ENCODE results near the gene DTX1.

DTX1 gene

DNA sequence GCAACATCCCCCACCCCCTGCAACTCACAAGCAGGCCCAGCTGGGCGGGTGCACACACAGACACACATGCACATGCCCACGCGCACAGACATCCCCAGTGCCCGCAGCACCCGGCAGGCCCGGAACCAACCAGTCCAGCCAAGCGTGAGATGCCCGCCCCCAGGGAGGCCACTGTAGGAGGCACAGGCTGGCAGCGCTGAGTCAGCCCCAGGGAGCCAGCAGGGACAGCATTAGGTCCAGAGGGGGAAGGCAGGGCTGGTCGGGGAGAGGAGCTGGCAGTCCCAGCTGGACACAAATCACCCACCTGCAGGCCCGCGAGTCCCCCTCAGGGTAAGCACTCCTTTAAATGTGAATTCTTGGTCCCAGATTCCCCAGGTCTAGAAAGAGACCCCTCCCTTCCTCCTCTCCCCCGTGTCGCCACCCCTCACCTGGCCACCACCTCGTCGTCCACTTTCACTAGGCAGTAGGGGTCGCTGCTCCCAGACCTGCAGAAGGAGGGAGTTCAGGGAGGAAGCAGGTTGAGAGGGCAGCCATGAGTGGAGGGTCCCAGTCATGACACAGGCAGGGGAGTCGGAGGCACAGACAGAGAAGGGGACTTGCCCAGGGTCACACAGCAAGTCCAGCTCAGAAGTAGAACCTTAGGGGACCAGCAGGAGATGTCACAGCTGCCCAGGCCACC is 74.1 kb downstream of the DTX1 start:
- 84% methylated on average over 11 of the region's 18 CpGs for WGBS (ENCODE audit: insufficient coverage)
- Histone ChIP-seq H3K4me1 (ENCODE audit: control extremely low read depth in 1 of 4, control insufficient read depth in 4 of 4, insufficient read depth in 4 of 4, low read length in 3 of 4) (peaks cover 0 to 17% (median 10%) of the 10 kb centered on the region in 4 experiments), H3K27me3 (replicated peaks in 2 of 5; ENCODE audit: control insufficient read depth in 4 of 5, insufficient read depth in 5 of 5, low read length in 4 of 5) (peaks cover 0 to 10% (median 2%) of the 10 kb centered on the region in 5 experiments), H3K27ac (ENCODE audit: insufficient read depth in 1 of 2, low read depth in 1 of 2, low read length in 2 of 2, poor library complexity in 1 of 2, severe bottlenecking in 2 of 2) (no peak overlapping the region), H3K36me3 (ENCODE audit: control insufficient read depth in 4 of 4, insufficient read depth in 4 of 4, low read length in 3 of 4) (no peaks in the 10 kb centered on the region), H3K9me3 (ENCODE audit: control extremely low read depth in 1 of 5, control insufficient read depth in 4 of 5, insufficient read depth in 2 of 5, low read depth in 1 of 5, low read length in 4 of 5) (no peaks in the 10 kb centered on the region), H3K4me3 (ENCODE audit: control insufficient read depth in 1 of 7, extremely low read depth in 1 of 7, insufficient read depth in 4 of 7, low read depth in 2 of 7, low read length in 6 of 7) (no peak overlapping the region)
- ChIA-PET POLR2A (interaction anchor here (0.7 kb wide), 1 partner anchor 28 kb away, joined by 3 read pairs; no protein-coding TSS in a partner anchor), CTCF (interaction anchor here (0.9 to 3.1 kb wide), 7 partner anchors 10 to 31 kb away, joined by 3 to 19 read pairs (median 3); no protein-coding TSS in a partner anchor)
- DNase-seq = no peak

DNA sequence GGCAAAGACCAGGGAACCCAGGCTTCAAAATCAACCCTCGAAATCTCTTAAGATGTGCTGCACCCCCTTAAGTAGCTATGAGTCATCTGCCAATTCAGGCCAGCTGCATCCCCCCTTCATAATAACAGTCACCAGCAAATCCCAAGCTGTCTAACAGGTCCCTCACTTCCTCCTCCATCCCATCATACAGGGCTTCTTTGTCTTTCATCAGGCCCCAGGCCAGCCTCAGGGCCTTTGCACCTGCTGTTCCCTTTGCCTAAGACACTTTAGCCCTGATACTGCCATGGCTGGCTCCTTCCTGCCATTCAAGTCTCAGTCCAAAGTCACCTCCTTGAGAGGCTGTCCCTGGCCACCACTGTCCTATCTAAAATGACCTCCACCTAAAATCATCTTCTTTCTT is 75.0 kb downstream of the DTX1 start:
- POLR2A ChIA-PET = no interaction called here
- DNase-seq = peak; percentile 25 to 76 (median 64)

DNA sequence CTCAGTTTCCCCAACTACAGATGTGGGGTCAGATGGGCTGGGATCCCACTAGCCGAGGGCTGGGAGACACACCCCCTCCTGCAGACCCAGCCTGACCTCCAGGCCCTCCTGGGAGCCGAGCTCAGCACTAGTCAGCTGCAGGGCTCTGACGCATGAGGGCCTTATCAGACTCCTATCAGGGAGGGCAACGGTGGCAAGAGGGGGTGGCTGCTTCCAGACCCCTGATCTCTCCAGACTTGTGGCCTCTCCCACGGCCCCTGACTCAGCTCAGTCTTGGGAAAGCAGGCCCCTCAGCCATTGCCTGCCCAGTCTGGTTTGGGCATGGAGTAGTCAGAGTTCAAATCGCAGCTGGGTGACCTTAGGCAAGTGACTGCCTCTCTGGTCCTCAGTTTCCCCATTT is 76.5 kb downstream of the DTX1 start:
- POLR2A ChIA-PET = no interaction called here
- CTCF ChIA-PET = interaction anchor here (1.1 to 11.0 kb wide), 5 partner anchors 14 to 84 kb away, joined by 4 to 149 read pairs (median 22); partner anchors contain the start of gene CFAP73
- peaks cover 3 to 27% (median 19%) of the 10 kb centered on the region in 4 experiments for H3K4me1 ChIP-seq (ENCODE audit: control extremely low read depth in 1 of 4, control insufficient read depth in 4 of 4, insufficient read depth in 4 of 4, low read length in 3 of 4)

More for the DNA sequence above, 75.0 kb downstream of the DTX1 start:
- Histone ChIP-seq H3K27me3 (replicated peaks in 2 of 5; ENCODE audit: control insufficient read depth in 4 of 5, insufficient read depth in 5 of 5, low read length in 4 of 5) (peaks cover 0 to 10% (median 2%) of the 10 kb centered on the region in 5 experiments), H3K4me1 (ENCODE audit: control extremely low read depth in 1 of 4, control insufficient read depth in 4 of 4, insufficient read depth in 4 of 4, low read length in 3 of 4) (peaks cover 3 to 26% (median 19%) of the 10 kb centered on the region in 4 experiments), H3K9me3 (ENCODE audit: control extremely low read depth in 1 of 5, control insufficient read depth in 4 of 5, insufficient read depth in 2 of 5, low read depth in 1 of 5, low read length in 4 of 5) (no peaks in the 10 kb centered on the region), H3K27ac (ENCODE audit: insufficient read depth in 1 of 2, low read depth in 1 of 2, low read length in 2 of 2, poor library complexity in 1 of 2, severe bottlenecking in 2 of 2) (no peak overlapping the region), H3K4me3 (ENCODE audit: control insufficient read depth in 1 of 7, extremely low read depth in 1 of 7, insufficient read depth in 4 of 7, low read depth in 2 of 7, low read length in 6 of 7) (no peak overlapping the region), H3K36me3 (ENCODE audit: control insufficient read depth in 4 of 4, insufficient read depth in 4 of 4, low read length in 3 of 4) (no peaks in the 10 kb centered on the region)
- 67% methylated on average over 1 of the region's 1 CpG for WGBS (ENCODE audit: insufficient coverage)
- CTCF ChIA-PET = interaction anchor here (0.9 to 3.1 kb wide), 5 partner anchors 11 to 25 kb away, joined by 3 to 19 read pairs (median 4); no protein-coding TSS in a partner anchor

DNA sequence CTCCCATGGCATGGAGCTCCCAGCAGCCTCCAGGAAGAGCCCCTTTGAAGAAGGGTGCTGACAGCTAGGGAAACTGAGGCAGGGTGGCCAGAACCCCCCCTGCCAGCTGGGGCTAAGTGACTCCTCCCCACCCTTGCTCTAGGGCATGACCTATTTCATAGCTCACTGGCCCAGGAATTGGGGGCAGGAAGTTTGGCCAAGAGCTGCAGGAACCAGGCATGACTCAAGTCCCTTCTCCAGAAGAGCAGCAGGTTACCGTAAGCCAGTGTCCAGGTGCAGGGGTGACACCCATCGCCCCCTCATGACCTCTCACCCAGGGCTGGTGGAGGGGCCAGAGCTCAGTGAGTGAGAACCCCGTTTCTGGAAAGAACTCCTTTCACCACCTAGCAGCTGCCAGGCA is 77.1 kb downstream of the DTX1 start:
- ChIA-PET CTCF (interaction anchor here (1.1 to 11.0 kb wide), 8 partner anchors 9 to 85 kb away, joined by 4 to 149 read pairs (median 5); partner anchors contain the start of gene CFAP73), POLR2A (no interaction called here)

More for the DNA sequence above, 76.5 kb downstream of the DTX1 start:
- Histone ChIP-seq H3K27ac (ENCODE audit: insufficient read depth in 1 of 2, low read depth in 1 of 2, low read length in 2 of 2, poor library complexity in 1 of 2, severe bottlenecking in 2 of 2) (no peak overlapping the region), H3K27me3 (replicated peaks in 2 of 5; ENCODE audit: control insufficient read depth in 4 of 5, insufficient read depth in 5 of 5, low read length in 4 of 5) (peaks cover 0 to 10% (median 2%) of the 10 kb centered on the region in 5 experiments), H3K36me3 (ENCODE audit: control insufficient read depth in 4 of 4, insufficient read depth in 4 of 4, low read length in 3 of 4) (no peaks in the 10 kb centered on the region), H3K4me3 (ENCODE audit: control insufficient read depth in 1 of 7, extremely low read depth in 1 of 7, insufficient read depth in 4 of 7, low read depth in 2 of 7, low read length in 6 of 7) (no peak overlapping the region), H3K9me3 (ENCODE audit: control extremely low read depth in 1 of 5, control insufficient read depth in 4 of 5, insufficient read depth in 2 of 5, low read depth in 1 of 5, low read length in 4 of 5) (no peaks in the 10 kb centered on the region)
- DNase-seq = no peak
- WGBS (ENCODE audit: insufficient coverage) = 92% methylated on average over 6 of the region's 6 CpGs

GRCh38 chr12:113134071-113134470 is 77.5 kb downstream of the DTX1 start:
- WGBS (ENCODE audit: insufficient coverage) = 100% methylated on average over 1 of the region's 2 CpGs
- Histone ChIP-seq H3K4me1 (ENCODE audit: control extremely low read depth in 1 of 4, control insufficient read depth in 4 of 4, insufficient read depth in 4 of 4, low read length in 3 of 4) (peaks cover 3 to 27% (median 19%) of the 10 kb centered on the region in 4 experiments), H3K4me3 (ENCODE audit: control insufficient read depth in 1 of 7, extremely low read depth in 1 of 7, insufficient read depth in 4 of 7, low read depth in 2 of 7, low read length in 6 of 7) (no peak overlapping the region), H3K36me3 (ENCODE audit: control insufficient read depth in 4 of 4, insufficient read depth in 4 of 4, low read length in 3 of 4) (no peaks in the 10 kb centered on the region), H3K9me3 (ENCODE audit: control extremely low read depth in 1 of 5, control insufficient read depth in 4 of 5, insufficient read depth in 2 of 5, low read depth in 1 of 5, low read length in 4 of 5) (no peaks in the 10 kb centered on the region), H3K27ac (ENCODE audit: insufficient read depth in 1 of 2, low read depth in 1 of 2, low read length in 2 of 2, poor library complexity in 1 of 2, severe bottlenecking in 2 of 2) (no peak overlapping the region), H3K27me3 (replicated peaks in 2 of 5; ENCODE audit: control insufficient read depth in 4 of 5, insufficient read depth in 5 of 5, low read length in 4 of 5) (peaks cover 0 to 10% (median 2%) of the 10 kb centered on the region in 5 experiments)
- DNase-seq = no peak
- CTCF ChIA-PET = interaction anchor here (1.1 to 11.0 kb wide), 8 partner anchors 9 to 46 kb away, joined by 3 to 149 read pairs (median 4); partner anchors contain the start of gene CFAP73
- POLR2A ChIA-PET = no interaction called here

More for the DNA sequence above, 77.1 kb downstream of the DTX1 start:
- peaks cover 3 to 27% (median 19%) of the 10 kb centered on the region in 4 experiments for H3K4me1 ChIP-seq (ENCODE audit: control extremely low read depth in 1 of 4, control insufficient read depth in 4 of 4, insufficient read depth in 4 of 4, low read length in 3 of 4)
- no peak for DNase-seq
- no peak overlapping the region for H3K27ac ChIP-seq (ENCODE audit: insufficient read depth in 1 of 2, low read depth in 1 of 2, low read length in 2 of 2, poor library complexity in 1 of 2, severe bottlenecking in 2 of 2)
- H3K27me3 ChIP-seq (replicated peaks in 2 of 5; ENCODE audit: control insufficient read depth in 4 of 5, insufficient read depth in 5 of 5, low read length in 4 of 5) = peaks cover 0 to 10% (median 2%) of the 10 kb centered on the region in 5 experiments
- WGBS (ENCODE audit: insufficient coverage) = 82% methylated on average over 3 of the region's 3 CpGs
- H3K9me3 ChIP-seq (ENCODE audit: control extremely low read depth in 1 of 5, control insufficient read depth in 4 of 5, insufficient read depth in 2 of 5, low read depth in 1 of 5, low read length in 4 of 5) = no peaks in the 10 kb centered on the region
- no peaks in the 10 kb centered on the region for H3K36me3 ChIP-seq (ENCODE audit: control insufficient read depth in 4 of 4, insufficient read depth in 4 of 4, low read length in 3 of 4)
- no peak overlapping the region for H3K4me3 ChIP-seq (ENCODE audit: control insufficient read depth in 1 of 7, extremely low read depth in 1 of 7, insufficient read depth in 4 of 7, low read depth in 2 of 7, low read length in 6 of 7)

- no peaks in the 10 kb centered on the region for H3K9me3 ChIP-seq (ENCODE audit: control extremely low read depth in 1 of 5, control insufficient read depth in 4 of 5, insufficient read depth in 2 of 5, low read depth in 1 of 5, low read length in 4 of 5)
- H3K27ac ChIP-seq (ENCODE audit: insufficient read depth in 1 of 2, low read depth in 1 of 2, low read length in 2 of 2, poor library complexity in 1 of 2, severe bottlenecking in 2 of 2) = no peak overlapping the region
- POLR2A ChIA-PET = no interaction called here
- no peak overlapping the region for H3K4me3 ChIP-seq (ENCODE audit: control insufficient read depth in 1 of 7, extremely low read depth in 1 of 7, insufficient read depth in 4 of 7, low read depth in 2 of 7, low read length in 6 of 7)
- H3K36me3 ChIP-seq (ENCODE audit: control insufficient read depth in 4 of 4, insufficient read depth in 4 of 4, low read length in 3 of 4) = no peaks in the 10 kb centered on the region
- CTCF ChIA-PET = interaction anchor here (1.2 to 11.0 kb wide), 8 partner anchors 8 to 86 kb away, joined by 3 to 149 read pairs (median 4); partner anchors contain the start of gene CFAP73
- H3K27me3 ChIP-seq (replicated peaks in 2 of 5; ENCODE audit: control insufficient read depth in 4 of 5, insufficient read depth in 5 of 5, low read length in 4 of 5) = peaks cover 0 to 10% (median 2%) of the 10 kb centered on the region in 5 experiments
- WGBS (ENCODE audit: insufficient coverage) = 77% methylated on average over 3 of the region's 6 CpGs
- H3K4me1 ChIP-seq (ENCODE audit: control extremely low read depth in 1 of 4, control insufficient read depth in 4 of 4, insufficient read depth in 4 of 4, low read length in 3 of 4) = peaks cover 3 to 27% (median 19%) of the 10 kb centered on the region in 4 experiments
- no peak for DNase-seq
Measured at GRCh38 chr12:113134521-113134951, 78.0 kb downstream of the DTX1 start.

Data from common myeloid progenitor, CD34-positive (primary cell).